Endothelial cell of umbilical vein (primary cell): ENCODE data around the gene WASHC2A.
"Not testable (repeated sequence)": the region's sequence is repeated elsewhere in the genome, so short reads cannot be mapped to it uniquely, and the experiment has no call there.

ENCODE experiments used
- EZH2 ChIP-seq: IDR thresholded peaks from 2 replicates; pipeline ENCODE4 v1.6.1; 2012; ENCODE audit warnings: borderline replicate concordance, low read depth, mild to moderate bottlenecking, moderate library complexity, low read length, inconsistent platforms; ENCODE audit not compliant: severe bottlenecking
- FOS ChIP-seq: IDR thresholded peaks from 2 replicates; pipeline ENCODE4 v1.6.1; 2011; ENCODE audit warnings: mild to moderate bottlenecking, low read length, moderate library complexity, borderline replicate concordance; ENCODE audit not compliant: insufficient read depth
- POLR2A ChIP-seq: IDR thresholded peaks from 2 replicates; pipeline ENCODE4 v1.6.1; 2012; ENCODE audit warnings: low read depth, mild to moderate bottlenecking, control low read depth, low read length
- TF ChIP-seq, protein P1 (sequence below): IDR thresholded peaks from 2 replicates; pipeline ENCODE4 v1.6.1; 2011; ENCODE audit not compliant: insufficient read depth, insufficient read length
- TF ChIP-seq, protein P2 (sequence below), 2 donors: IDR thresholded peaks; 1 replicate in 1 of 2; 2 replicates in 1 of 2; pipeline ENCODE4 v1.5.1; 2011; ENCODE audit warnings: low read length in 2 of 2, mild to moderate bottlenecking in 2 of 2, moderate library complexity in 2 of 2, control low read depth in 1 of 2, inconsistent platforms in 1 of 2, low read depth in 1 of 2; ENCODE audit not compliant: insufficient read depth in 1 of 2; ENCODE audit errors: extremely low read depth in 1 of 2

DNA sequence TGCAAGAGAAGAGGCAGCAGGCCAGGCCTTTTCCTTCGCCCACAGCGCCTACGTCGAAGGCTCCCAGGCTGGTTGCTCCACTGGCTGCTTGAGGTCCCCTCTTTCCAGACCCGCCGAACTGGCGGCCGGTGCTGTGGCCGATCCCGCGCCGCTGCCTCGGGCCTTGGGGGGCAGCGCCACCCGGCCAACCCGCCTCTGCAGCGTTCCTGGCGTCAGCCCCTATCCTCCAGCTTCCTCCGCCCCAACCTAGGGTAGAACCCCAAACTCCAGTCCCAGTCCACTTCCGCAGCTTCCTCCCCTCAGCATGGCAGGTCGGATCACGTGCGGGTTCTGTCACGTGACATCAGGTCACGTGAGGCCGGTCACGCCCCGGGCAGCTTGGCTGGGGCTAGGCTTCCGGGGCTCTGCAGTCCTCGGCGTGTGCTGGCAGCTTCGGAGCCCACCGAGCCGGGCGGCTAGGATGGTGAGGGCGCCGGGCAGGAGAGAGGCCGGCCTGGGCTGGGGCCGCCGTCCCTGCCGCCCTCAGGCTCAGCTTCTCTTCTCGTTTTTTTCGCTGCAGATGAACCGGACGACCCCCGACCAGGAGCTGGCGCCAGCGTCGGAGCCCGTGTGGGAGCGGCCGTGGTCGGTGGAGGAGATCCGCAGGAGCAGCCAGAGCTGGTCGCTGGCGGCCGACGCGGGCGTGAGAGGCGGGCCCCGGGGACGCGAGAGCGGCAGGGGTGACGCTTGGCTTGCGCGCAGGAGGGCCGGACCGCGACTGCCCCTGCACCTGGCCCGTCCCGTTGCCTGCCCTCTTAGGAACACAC is at the start of gene WASHC2A:
- TF ChIP-seq, protein P1, sequence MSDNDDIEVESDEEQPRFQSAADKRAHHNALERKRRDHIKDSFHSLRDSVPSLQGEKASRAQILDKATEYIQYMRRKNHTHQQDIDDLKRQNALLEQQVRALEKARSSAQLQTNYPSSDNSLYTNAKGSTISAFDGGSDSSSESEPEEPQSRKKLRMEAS, result peak; percentile 89
- TF ChIP-seq, protein P2, sequence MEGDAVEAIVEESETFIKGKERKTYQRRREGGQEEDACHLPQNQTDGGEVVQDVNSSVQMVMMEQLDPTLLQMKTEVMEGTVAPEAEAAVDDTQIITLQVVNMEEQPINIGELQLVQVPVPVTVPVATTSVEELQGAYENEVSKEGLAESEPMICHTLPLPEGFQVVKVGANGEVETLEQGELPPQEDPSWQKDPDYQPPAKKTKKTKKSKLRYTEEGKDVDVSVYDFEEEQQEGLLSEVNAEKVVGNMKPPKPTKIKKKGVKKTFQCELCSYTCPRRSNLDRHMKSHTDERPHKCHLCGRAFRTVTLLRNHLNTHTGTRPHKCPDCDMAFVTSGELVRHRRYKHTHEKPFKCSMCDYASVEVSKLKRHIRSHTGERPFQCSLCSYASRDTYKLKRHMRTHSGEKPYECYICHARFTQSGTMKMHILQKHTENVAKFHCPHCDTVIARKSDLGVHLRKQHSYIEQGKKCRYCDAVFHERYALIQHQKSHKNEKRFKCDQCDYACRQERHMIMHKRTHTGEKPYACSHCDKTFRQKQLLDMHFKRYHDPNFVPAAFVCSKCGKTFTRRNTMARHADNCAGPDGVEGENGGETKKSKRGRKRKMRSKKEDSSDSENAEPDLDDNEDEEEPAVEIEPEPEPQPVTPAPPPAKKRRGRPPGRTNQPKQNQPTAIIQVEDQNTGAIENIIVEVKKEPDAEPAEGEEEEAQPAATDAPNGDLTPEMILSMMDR (IDR thresholded peaks at IDR 0.05; ENCODE audit: extremely low read depth in 1 of 2, insufficient read depth in 1 of 2, low read depth in 1 of 2, low read length in 2 of 2), result not testable (repeated sequence)
- not testable (repeated sequence) for TF ChIP-seq FOS, EZH2, POLR2A
